Heart right ventricle (tissue), 16 donors: ENCODE measurements around the gene DAGLA. TPM values are rescaled to one million over a fixed set of nuclear protein-coding genes. Genes with fewer than 3 reads are reported as not detected.

ENCODE experiments used
- ATAC-seq, 8 donors: fragments of 200-7000 bp; cut with Tn5 transposase; one replicate each; pipeline ENCODE4 v1.9.1; 2020; ENCODE audit warnings: mild to moderate bottlenecking in 8 of 8, moderate library complexity in 8 of 8, moderate number of reproducible peaks in 1 of 8
- DNase-seq, 2 donors: peaks; one replicate each; pipeline ENCODE4 v3.0.0-alpha.2; 2020
- H3K27ac ChIP-seq, 10 donors: fragments of 200-600 bp; sonication (generic) in 2 of 10; one replicate each; pipeline versions ENCODE4 v1.5.0 to v1.8.0; 2020 to 2022; ENCODE audit warnings: mild to moderate bottlenecking in 3 of 10
- H3K27me3 ChIP-seq, 7 donors: fragments of 200-600 bp; one replicate each; pipeline ENCODE4 v1.8.0; 2021 to 2022; ENCODE audit warnings: mild to moderate bottlenecking in 2 of 7
- H3K36me3 ChIP-seq, 9 donors: fragments of 200-600 bp; sonication (generic) in 1 of 9; one replicate each; pipeline versions ENCODE4 v1.5.0 to v1.8.0; 2020 to 2022; ENCODE audit warnings: mild to moderate bottlenecking in 2 of 9
- H3K4me1 ChIP-seq, 9 donors: fragments of 200-600 bp; sonication (generic) in 1 of 9; one replicate each; pipeline versions ENCODE4 v1.5.0 to v1.8.0; 2020 to 2022; ENCODE audit warnings: mild to moderate bottlenecking in 4 of 9
- H3K4me3 ChIP-seq, 10 donors: fragments of 200-600 bp; sonication (generic) in 2 of 10; one replicate each; pipeline versions ENCODE4 v1.5.0 to v1.8.0; 2020 to 2022; ENCODE audit warnings: mild to moderate bottlenecking in 7 of 10, moderate library complexity in 2 of 10
- H3K9me3 ChIP-seq, 11 donors: fragments of 200-600 bp in 10 of 11; sonication (generic) in 2 of 11; one replicate each; pipeline versions ENCODE4 v1.5.0 to v1.8.0; 2013 to 2022; ENCODE audit warnings: mild to moderate bottlenecking in 2 of 11, control low read depth in 1 of 11, moderate library complexity in 1 of 11
- CTCF ChIP-seq, 9 donors: fragments of 200-600 bp; sonication (generic) in 2 of 9; IDR thresholded peaks; one replicate each; pipeline versions ENCODE4 v1.5.0 to v1.8.0; 2021 to 2022; ENCODE audit warnings: antibody characterized with exemption in 9 of 9, mild to moderate bottlenecking in 5 of 9, moderate library complexity in 1 of 9
- WGBS, 2 donors: extraction: QIAGEN DNeasy Blood & Tissue Kit; methylation state at CpG; one replicate each; pipeline ENCODE4 v1.1.7; 2013; ENCODE audit warnings: inconsistent platforms in 1 of 2; 5-methylcytosine and 5-hydroxymethylcytosine counted together
- intact Hi-C, 10 donors: fragments of 100-400 bp; cut with DNase I; formaldehyde crosslinking; loops; one replicate each; pipeline versions ENCODE4 v1.11.1 to v1.14.2; 2022
- polyA plus RNA-seq, 2 donors: library from polyadenylated mRNA; stranded (reverse); fragments of 200-250 nt; gene quantifications; one replicate each; pipeline ENCODE4 v1.2.3, GENCODE V29; 2013
- total RNA-seq, 10 donors: library from RNA; stranded (reverse); fragmentation: NEBNext Ultra II Directional in 3 of 10; extraction: Animal tissue kit (Norgen Biotek cat#: 25700) in 3 of 10; gene quantifications; one replicate each; pipeline versions ENCODE4 v1.2.1 to v1.2.4, GENCODE V29; 2021 to 2023
- donor health status: Arrhythmogenic right ventricular cardiomyopathy.
- donor health status: ischemic (EF 13 %, LVEDD 7.1; RV severe dilation, severe dysfunction).
- donor health status: healthy with polysubstance abuse.
- donor health status: DM: no; HTN: yes; CAD: no.
- donor health status: DM: no; HTN: no; CAD: no.
- donor health status: ischemic (EF 25% LVEDD 6.9; RV normal size, moderate dysfunction).
- donor health status: ischemic (EF 25% LVEDD 5.7; RV mildly dilated, moderate dysfunction).
- donor health status: healthy.
- donor health status: DM: yes; HTN: yes; CAD: no.
- donor health status: Ischemic cardiomyopathy.
- donor health status: ischemic (EF 35%, LVEDD 5.7; RV mildly dilated, moderate dysfunction).
- donor health status: nonischemic (EF 11% LVEDD 7.7; RV severe dilation, severe dysfunction).
- donor health status: DM: yes; HTN: yes; CAD: no.
- donor health status: PGD.
- donor health status: ischemic (EF 29% LVEDD 5.4; RV normal size, mild dysfunction).
- donor health status: nonischemic (EF 23%, LVEDD 6.1; RV moderate dilation, normal function).

Gene DAGLA
- total and polyA plus RNA-seq, 12 donors: 1.5 to 5.0 (median 3.2) TPM

- Histone ChIP-seq H3K4me3 (no peak overlapping the region), H3K4me1 (peaks cover 0 to 8% (median 0%) of the 10 kb centered on the region in 9 donors), H3K27me3 (no peaks in the 10 kb centered on the region), H3K36me3 (no peaks in the 10 kb centered on the region), H3K9me3 (no peaks in the 10 kb centered on the region), H3K27ac (no peak overlapping the region)
- 86 to 88% methylated on average over 15 of the region's 15 CpGs for WGBS, 2 donors
- no peak for DNase-seq
- no peak for TF ChIP-seq CTCF (IDR thresholded peaks at IDR 0.05)
- intact Hi-C loops: no loop called here
- ATAC-seq: no peak
These were observed 91.2 kb downstream of the DAGLA start for GRCh38 chr11:61771195-61771894.

GRCh38 chr11:61771985-61772455 lies 91.8 kb downstream of the DAGLA start:
- intact Hi-C loops: no loop called here

GRCh38 chr11:61773356-61773755 lies 93.2 kb downstream of the DAGLA start:
- peaks cover 0 to 22% (median 6%) of the 10 kb centered on the region in 9 donors for H3K4me1 ChIP-seq
- H3K9me3 ChIP-seq: no peaks in the 10 kb centered on the region
- H3K27me3 ChIP-seq: peaks cover 0 to 13% (median 0%) of the 10 kb centered on the region in 7 donors
- H3K36me3 ChIP-seq: no peaks in the 10 kb centered on the region
- no peak overlapping the region for H3K27ac ChIP-seq
- intact Hi-C loops: no loop called here
- ATAC-seq (no peak), DNase-seq (no peak)
- WGBS, 2 donors: 72 to 79% methylated on average over 10 of the region's 10 CpGs
- H3K4me3 ChIP-seq: no peak overlapping the region
- no peak for TF ChIP-seq CTCF (IDR thresholded peaks at IDR 0.05)

More at GRCh38 chr11:61771985-61772455, 91.8 kb downstream of the DAGLA start:
- ATAC-seq (no peak), DNase-seq (no peak)
- Histone ChIP-seq H3K27ac (no peak overlapping the region), H3K27me3 (peaks cover 0 to 4% (median 0%) of the 10 kb centered on the region in 7 donors), H3K36me3 (no peaks in the 10 kb centered on the region), H3K4me3 (no peak overlapping the region), H3K9me3 (no peaks in the 10 kb centered on the region), H3K4me1 (peaks cover 0 to 14% (median 0%) of the 10 kb centered on the region in 9 donors)
- TF ChIP-seq CTCF (IDR thresholded peaks at IDR 0.05): no peak
- 55 to 56% methylated on average over 7 of the region's 7 CpGs for WGBS, 2 donors

- H3K27me3 ChIP-seq: peaks cover 0 to 13% (median 0%) of the 10 kb centered on the region in 7 donors
- intact Hi-C loops: no loop called here
- 87 to 89% methylated on average over 18 of the region's 18 CpGs for WGBS, 2 donors
- ATAC-seq (no peak), DNase-seq (no peak)
- no peaks in the 10 kb centered on the region for H3K36me3 ChIP-seq
- TF ChIP-seq CTCF (IDR thresholded peaks at IDR 0.05): no peak
- peaks cover 0 to 22% (median 6%) of the 10 kb centered on the region in 9 donors for H3K4me1 ChIP-seq
- no peak overlapping the region for H3K27ac ChIP-seq
- no peaks in the 10 kb centered on the region for H3K9me3 ChIP-seq
- no peak overlapping the region for H3K4me3 ChIP-seq
These were observed 93.6 kb downstream of the DAGLA start for GRCh38 chr11:61773809-61774208.
